A549 (cell line): ENCODE data around the gene ARHGAP31. TPM values are rescaled to one million over a fixed set of nuclear protein-coding genes. Genes with fewer than 3 reads are reported as not detected.

ENCODE experiments used
- ATAC-seq, 2 experiments: fragments of 200-7000 bp in 1 of 2; fragments of >200 bp in 1 of 2; cut with Nextera tagmentation in 1 of 2; cut with Tn5 transposase in 1 of 2; 3 replicates each; pipeline versions ENCODE4 v1.8.0 to v1.9.1; 2018 to 2020; ENCODE audit warnings: mild to moderate bottlenecking in 1 of 2, moderate library complexity in 1 of 2
- CTCF ChIA-PET: fragments of 300-600 bp; sonication (Branson Sonifier 250); formaldehyde crosslinking; extraction: SDS; loops from one replicate; lab custom pipeline; 2021; ENCODE audit warnings: antibody characterized with exemption, inconsistent platforms; lab: Yijun Ruan, JAX
- POLR2A ChIA-PET: fragments of 350-600 bp; formaldehyde crosslinking; extraction: SDS; loops from one replicate; lab custom pipeline; 2021; ENCODE audit warnings: antibody characterized with exemption, inconsistent platforms; lab: Yijun Ruan, JAX
- DNase-seq, 2 experiments: peaks; one replicate each; pipeline versions ENCODE4 v3.0.0 to v3.0.0-alpha.2; 2011 to 2016; ENCODE audit warnings: low read depth in 1 of 2, low spot score in 1 of 2
- FAIRE-seq: peaks from 2 replicates; lab custom pipeline; 2011; peaks lifted over from hg19 to GRCh38; lab: Jason Lieb, UNC
- H3K27ac ChIP-seq, 2 experiments: fragments of >200 bp; sonication (Bioruptor Twin); formaldehyde crosslinking; 3 replicates each; pipeline ENCODE4 v1.5.1; 2016 to 2017
- H3K4me1 ChIP-seq: fragments of >200 bp; sonication (Bioruptor Twin); formaldehyde crosslinking; 3 replicates; pipeline ENCODE4 v1.6.1; 2016
- H3K4me2 ChIP-seq: fragments of >200 bp; sonication (Bioruptor Twin); formaldehyde crosslinking; 3 replicates; pipeline ENCODE4 v1.6.1; 2016
- H3K4me3 ChIP-seq: fragments of >200 bp; sonication (Bioruptor Twin); formaldehyde crosslinking; 3 replicates; pipeline ENCODE4 v1.5.1; 2016
- H3K9me3 ChIP-seq: fragments of >200 bp; sonication (Bioruptor Twin); formaldehyde crosslinking; 3 replicates; pipeline ENCODE4 v1.6.1; 2016
- ATOH8 ChIP-seq: fragments of 250-450 bp; sonication (Bioruptor Pico); IDR thresholded peaks from 2 replicates; pipeline ENCODE4 v1.5.0; 2020; ENCODE audit warnings: low read depth, mild to moderate bottlenecking, moderate library complexity
- BCL3 ChIP-seq: fragments of >200 bp; sonication (Bioruptor Twin); formaldehyde crosslinking; IDR thresholded peaks from 3 replicates; pipeline ENCODE4 v1.6.1; 2016
- CBX2 ChIP-seq: fragments of 200-600 bp; sonication (generic); IDR thresholded peaks from 2 replicates; pipeline ENCODE4 v1.6.1; 2016; ENCODE audit warnings: low read depth, mild to moderate bottlenecking, borderline replicate concordance
- CHD2 ChIP-seq: fragments of 150-350 bp; IDR thresholded peaks from 2 replicates; pipeline ENCODE4 v1.6.1; 2014; ENCODE audit warnings: low read length; ENCODE audit not compliant: partially characterized antibody
- ESRRA ChIP-seq: fragments of 150-350 bp; IDR thresholded peaks from 2 replicates; pipeline ENCODE4 v1.6.1; 2014; ENCODE audit warnings: mild to moderate bottlenecking, low read length, borderline replicate concordance
- FOXS1 ChIP-seq: fragments of 250-450 bp; sonication (Bioruptor Pico); IDR thresholded peaks from 2 replicates; pipeline ENCODE4 v1.5.0; 2020; ENCODE audit warnings: mild to moderate bottlenecking, moderate library complexity
- GATA3 ChIP-seq: IDR thresholded peaks from 2 replicates; pipeline ENCODE4 v1.6.1; 2012; ENCODE audit warnings: borderline replicate concordance
- HEYL ChIP-seq: fragments of 250-450 bp; sonication (Bioruptor Pico); IDR thresholded peaks from 2 replicates; pipeline ENCODE4 v1.8.0; 2021; ENCODE audit warnings: mild to moderate bottlenecking, moderate library complexity
- KDM5A ChIP-seq: fragments of 200-600 bp; sonication (generic); IDR thresholded peaks from 2 replicates; pipeline ENCODE4 v1.6.1; 2016; ENCODE audit warnings: antibody characterized with exemption, mild to moderate bottlenecking
- MAFK ChIP-seq: fragments of 450-650 bp; IDR thresholded peaks from 2 replicates; pipeline ENCODE4 v1.6.1; 2014; ENCODE audit not compliant: partially characterized antibody
- MYC ChIP-seq: IDR thresholded peaks from 2 replicates; pipeline ENCODE4 v1.6.1; 2012; ENCODE audit warnings: mild to moderate bottlenecking, inconsistent platforms, low read length, improper control_type of control experiment, borderline replicate concordance
- NPAS2 ChIP-seq: fragments of 250-450 bp; sonication (Bioruptor Pico); IDR thresholded peaks from 2 replicates; pipeline ENCODE4 v1.8.0; 2022; ENCODE audit warnings: mild to moderate bottlenecking, moderate library complexity, borderline replicate concordance
- NR3C1 ChIP-seq: fragments of >200 bp; sonication (Bioruptor Twin); formaldehyde crosslinking; IDR thresholded peaks from 3 replicates; pipeline ENCODE4 v1.6.1; 2017
- POLR2A ChIP-seq: IDR thresholded peaks from 2 replicates; pipeline ENCODE4 v1.6.1; 2012; ENCODE audit warnings: mild to moderate bottlenecking, low read length
- RCOR1 ChIP-seq: fragments of 150-350 bp; IDR thresholded peaks from 2 replicates; pipeline ENCODE4 v1.6.1; 2014; ENCODE audit warnings: antibody characterized with exemption, low read length, low read depth
- REST ChIP-seq: fragments of 200-600 bp; sonication (generic); IDR thresholded peaks from 2 replicates; pipeline ENCODE4 v1.6.1; 2016; ENCODE audit warnings: antibody characterized with exemption, mild to moderate bottlenecking, moderate library complexity
- RNF2 ChIP-seq: fragments of 200-600 bp; sonication (generic); IDR thresholded peaks from 2 replicates; pipeline ENCODE4 v1.6.1; 2016; ENCODE audit warnings: low read depth, mild to moderate bottlenecking, antibody characterized with exemption, moderate library complexity, borderline replicate concordance
- SMC3 ChIP-seq: fragments of >200 bp; sonication (Bioruptor Twin); formaldehyde crosslinking; IDR thresholded peaks from 3 replicates; pipeline ENCODE4 v1.6.1; 2018; ENCODE audit warnings: inconsistent platforms
- SREBF2 ChIP-seq: fragments of 450-650 bp; IDR thresholded peaks from 2 replicates; pipeline ENCODE4 v1.6.1; 2014; ENCODE audit warnings: mild to moderate bottlenecking, moderate library complexity
- TP53 ChIP-seq: fragments of 250-450 bp; sonication (Bioruptor Pico); IDR thresholded peaks from 2 replicates; pipeline ENCODE4 v1.5.0; 2021; ENCODE audit warnings: mild to moderate bottlenecking, moderate library complexity
- USF2 ChIP-seq: fragments of 450-650 bp; IDR thresholded peaks from 2 replicates; pipeline ENCODE4 v1.6.1; 2014; ENCODE audit warnings: antibody characterized with exemption
- WGBS: methylation state at CpG from one replicate; pipeline ENCODE4 v1.1.6; 2017; ENCODE audit errors: missing lambda C conversion rate; 5-methylcytosine and 5-hydroxymethylcytosine counted together
- polyA plus RNA-seq, 4 experiments: library from polyadenylated mRNA; depleted of rRNA in 3 of 4; stranded (reverse); fragments of >200 nt; fragmentation: RNase III in 1 of 4; extraction: RNeasy Plus Mini Kit Qiagen cat#74134 plus additional on column Dnase treatment in 1 of 4; gene quantifications; 2 replicates in 3 of 4; 3 replicates in 1 of 4; pipeline ENCODE4 v1.2.3, GENCODE V29; 2011 to 2017
- TF ChIP-seq, protein P1 (sequence below): fragments of >200 bp; sonication (Bioruptor Twin); formaldehyde crosslinking; IDR thresholded peaks from 3 replicates; pipeline ENCODE4 v1.5.1; 2016

Gene ARHGAP31
- polyA plus RNA-seq, 2 of the 4 experiments (the other 2 are of a cell fraction) = 0.93 to 1.3 TPM

- TF ChIP-seq RCOR1 (no peak), SMC3 (no peak), CHD2 (no peak), TP53 (CRISPR knock-in tag) (no peak)
These were observed 29.5 kb downstream of the ARHGAP31 start (continued) for GRCh38 chr3:119323723-119324085.

DNA sequence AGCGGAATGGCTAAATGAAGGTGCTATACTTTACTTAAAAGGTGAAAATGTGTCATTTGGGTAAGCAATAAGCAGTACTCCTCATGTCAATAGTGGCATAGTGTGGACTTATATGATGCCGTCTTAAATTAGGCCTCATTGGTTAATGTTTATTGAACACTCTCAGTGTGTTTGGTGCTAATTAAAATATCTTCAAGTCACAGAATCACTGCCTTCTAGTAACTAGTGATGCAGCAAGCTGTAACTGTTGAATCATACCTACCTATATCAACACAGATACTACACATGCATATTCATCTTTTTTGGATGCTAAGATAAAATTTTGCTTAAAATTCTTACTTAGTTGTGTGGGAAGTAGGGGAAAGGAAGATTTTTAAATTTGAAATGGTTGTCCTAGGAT is 30.7 kb downstream of the ARHGAP31 start:
- TF ChIP-seq ATOH8 (CRISPR knock-in tag) (no peak), NPAS2 (CRISPR knock-in tag) (no peak), KDM5A (no peak), SMC3 (no peak), RCOR1 (no peak), NR3C1 (no peak), MAFK (no peak), USF2 (no peak), GATA3 (no peak), POLR2A (no peak), CBX2 (no peak), ESRRA (no peak), SREBF2 (no peak), FOXS1 (CRISPR knock-in tag) (no peak), REST (no peak), RNF2 (no peak), BCL3 (no peak), MYC (no peak), HEYL (CRISPR knock-in tag) (no peak)
- TF ChIP-seq, protein P1, sequence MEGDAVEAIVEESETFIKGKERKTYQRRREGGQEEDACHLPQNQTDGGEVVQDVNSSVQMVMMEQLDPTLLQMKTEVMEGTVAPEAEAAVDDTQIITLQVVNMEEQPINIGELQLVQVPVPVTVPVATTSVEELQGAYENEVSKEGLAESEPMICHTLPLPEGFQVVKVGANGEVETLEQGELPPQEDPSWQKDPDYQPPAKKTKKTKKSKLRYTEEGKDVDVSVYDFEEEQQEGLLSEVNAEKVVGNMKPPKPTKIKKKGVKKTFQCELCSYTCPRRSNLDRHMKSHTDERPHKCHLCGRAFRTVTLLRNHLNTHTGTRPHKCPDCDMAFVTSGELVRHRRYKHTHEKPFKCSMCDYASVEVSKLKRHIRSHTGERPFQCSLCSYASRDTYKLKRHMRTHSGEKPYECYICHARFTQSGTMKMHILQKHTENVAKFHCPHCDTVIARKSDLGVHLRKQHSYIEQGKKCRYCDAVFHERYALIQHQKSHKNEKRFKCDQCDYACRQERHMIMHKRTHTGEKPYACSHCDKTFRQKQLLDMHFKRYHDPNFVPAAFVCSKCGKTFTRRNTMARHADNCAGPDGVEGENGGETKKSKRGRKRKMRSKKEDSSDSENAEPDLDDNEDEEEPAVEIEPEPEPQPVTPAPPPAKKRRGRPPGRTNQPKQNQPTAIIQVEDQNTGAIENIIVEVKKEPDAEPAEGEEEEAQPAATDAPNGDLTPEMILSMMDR = no peak
- Histone ChIP-seq H3K4me1 (peaks cover 9% of the 10 kb centered on the region; the same call in 2 of the 3 replicates), H3K9me3 (no peaks in the 10 kb centered on the region), H3K4me3 (no peak overlapping the region), H3K4me2 (no peak overlapping the region), H3K27ac (no peak overlapping the region)
- POLR2A ChIA-PET = no interaction called here
- no peak for DNase-seq
- peak; percentile 13 for FAIRE-seq
- 81% methylated on average over 2 of the region's 2 CpGs for WGBS
- no peak for ATAC-seq
- CTCF ChIA-PET = no interaction called here
